ENCODE data around the gene SYT8.

GRCh38 chr11:1867381-1867780 lies 32.6 kb downstream of the SYT8 start:
- TF ChIP-seq CTCF (IDR thresholded peaks at IDR 0.05) (no peak), POLR2A (IDR thresholded peaks at IDR 0.05) (no peak), POLR2AphosphoS5 (IDR thresholded peaks at IDR 0.05) (no peak)

All from prostate gland (tissue), 2 donors.